WTC11 (cell line): ENCODE measurements around the gene NUDT22. TPM values are rescaled to one million over a fixed set of nuclear protein-coding genes. Genes with fewer than 3 reads are reported as not detected.

Source experiments
- ATAC-seq: fragments of 200-7000 bp; cut with Tn5 transposase; 2 replicates; pipeline ENCODE4 v1.10.0; 2021; ENCODE audit warnings: mild to moderate bottlenecking, moderate library complexity
- Bru-seq: library from RNA; stranded (reverse); fragments of 400-500 nt; gene quantifications from one replicate; lab custom pipeline; 2021; lab: Mats Ljungman, UMichigan
- CTCF ChIA-PET: fragments of 300-600 bp; sonication (Branson Sonifier 250); formaldehyde crosslinking; loops from one replicate; lab custom pipeline; 2021; ENCODE audit warnings: antibody characterized with exemption; lab: Charles Lee
- POLR2A ChIA-PET: fragments of 350-600 bp; sonication (Branson Sonifier 250); formaldehyde crosslinking; loops from one replicate; lab custom pipeline; 2021; ENCODE audit warnings: antibody characterized with exemption; lab: Charles Lee
- DNase-seq: peaks from one replicate; pipeline ENCODE4 v3.0.0; 2021; ENCODE audit warnings: low spot score
- H3K27ac Mint-ChIP-seq: 2 replicates; pipeline ENCODE4 v1.8.0; 2021; ENCODE audit warnings: mixed read lengths
- H3K27me3 Mint-ChIP-seq: 2 replicates; pipeline ENCODE4 v1.8.0; 2021; ENCODE audit warnings: low read depth, mild to moderate bottlenecking, moderate library complexity, mixed read lengths
- H3K36me3 Mint-ChIP-seq: 2 replicates; pipeline ENCODE4 v1.8.0; 2021; ENCODE audit warnings: mixed read lengths
- H3K4me1 Mint-ChIP-seq: 2 replicates; pipeline ENCODE4 v1.8.0; 2022; ENCODE audit warnings: mixed read lengths
- H3K4me3 Mint-ChIP-seq: 2 replicates; pipeline ENCODE4 v1.8.0; 2021; ENCODE audit warnings: mild to moderate bottlenecking, moderate library complexity, mixed read lengths
- H3K9me3 Mint-ChIP-seq: 2 replicates; pipeline ENCODE4 v1.8.0; 2021; ENCODE audit warnings: mixed read lengths
- CREM ChIP-seq: sonication (generic); formaldehyde crosslinking; IDR thresholded peaks from 2 replicates; pipeline ENCODE4 v1.8.1; 2022; ENCODE audit warnings: mild to moderate bottlenecking, missing genetic modification reagents, moderate library complexity
- ESRRA ChIP-seq: sonication (generic); formaldehyde crosslinking; IDR thresholded peaks from 2 replicates; pipeline ENCODE4 v1.8.1; 2022; ENCODE audit warnings: mild to moderate bottlenecking, missing genetic modification reagents, borderline replicate concordance
- FOXJ3 ChIP-seq: sonication (generic); formaldehyde crosslinking; IDR thresholded peaks from 2 replicates; pipeline ENCODE4 v1.9.0; 2021; ENCODE audit warnings: missing genetic modification reagents, mild to moderate bottlenecking, borderline replicate concordance
- FOXP1 ChIP-seq: sonication (generic); formaldehyde crosslinking; IDR thresholded peaks from 2 replicates; pipeline ENCODE4 v1.8.0; 2022; ENCODE audit warnings: missing genetic modification reagents, mild to moderate bottlenecking, moderate library complexity, borderline replicate concordance
- GABPB1 ChIP-seq: sonication (generic); formaldehyde crosslinking; IDR thresholded peaks from 2 replicates; pipeline ENCODE4 v1.8.1; 2023; ENCODE audit warnings: mild to moderate bottlenecking, missing genetic modification reagents
- GRHL2 ChIP-seq: fragments of 250-450 bp; sonication (Bioruptor Pico); IDR thresholded peaks from 2 replicates; pipeline ENCODE4 v1.8.0; 2022; ENCODE audit warnings: mild to moderate bottlenecking, moderate library complexity; ENCODE audit not compliant: insufficient replicate concordance, severe bottlenecking
- NFYB ChIP-seq: sonication (generic); formaldehyde crosslinking; conservative IDR thresholded peaks from 2 replicates; pipeline ENCODE4 v1.8.0; 2022; ENCODE audit warnings: low read depth, missing genetic modification reagents
- PRRX2 ChIP-seq: fragments of 250-450 bp; sonication (Bioruptor Pico); IDR thresholded peaks from 2 replicates; pipeline ENCODE4 v1.8.0; 2021; ENCODE audit warnings: mild to moderate bottlenecking
- RORB ChIP-seq: fragments of 250-450 bp; sonication (Bioruptor Pico); IDR thresholded peaks from 2 replicates; pipeline ENCODE4 v1.9.0; 2021; ENCODE audit warnings: mild to moderate bottlenecking
- SMAD3 ChIP-seq: sonication (generic); formaldehyde crosslinking; IDR thresholded peaks from 2 replicates; pipeline ENCODE4 v1.8.0; 2022; ENCODE audit warnings: missing genetic modification reagents, mild to moderate bottlenecking, borderline replicate concordance
- TEAD1 ChIP-seq: sonication (generic); formaldehyde crosslinking; IDR thresholded peaks from 2 replicates; pipeline ENCODE4 v1.8.0; 2022; ENCODE audit warnings: mild to moderate bottlenecking, missing genetic modification reagents
- ZNF416 ChIP-seq: fragments of 250-450 bp; sonication (Bioruptor Pico); IDR thresholded peaks from 2 replicates; pipeline ENCODE4 v1.9.0; 2021; ENCODE audit warnings: mild to moderate bottlenecking, inconsistent platforms
- long read RNA-seq, 3 experiments: library from RNA in 1 of 3; library from capped mRNA in 1 of 3; library from polyadenylated mRNA in 1 of 3; unstranded in 2 of 3; stranded (forward) in 1 of 3; transcript quantifications; one replicate each; pipeline ENCODE4 v2.0.0, GENCODE V29; 2021
- total RNA-seq: library from RNA; stranded (reverse); gene quantifications from 3 replicates; pipeline ENCODE4 v1.2.3, GENCODE V29; 2021
- TF ChIP-seq, protein P1 (sequence below): sonication (generic); formaldehyde crosslinking; IDR thresholded peaks from 2 replicates; pipeline ENCODE4 v1.8.1; 2022; ENCODE audit warnings: mild to moderate bottlenecking, missing genetic modification reagents, moderate library complexity, borderline replicate concordance
- TF ChIP-seq, protein P2 (sequence below): fragments of 250-450 bp; sonication (Bioruptor Pico); IDR thresholded peaks from 2 replicates; pipeline ENCODE4 v1.9.0; 2021; ENCODE audit warnings: mild to moderate bottlenecking
- TF ChIP-seq, protein P3 (sequence below): sonication (generic); formaldehyde crosslinking; conservative IDR thresholded peaks from 2 replicates; pipeline ENCODE4 v1.8.1; 2022; ENCODE audit warnings: mild to moderate bottlenecking, missing genetic modification reagents
- TF ChIP-seq, protein P4 (sequence below): sonication (generic); formaldehyde crosslinking; IDR thresholded peaks from 2 replicates; pipeline ENCODE4 v1.8.1; 2022; ENCODE audit warnings: mild to moderate bottlenecking, moderate library complexity, missing genetic modification reagents
- TF ChIP-seq, protein P5 (sequence below): sonication (generic); formaldehyde crosslinking; IDR thresholded peaks from 2 replicates; pipeline ENCODE4 v1.8.1; 2023; ENCODE audit warnings: mild to moderate bottlenecking, moderate library complexity, missing genetic modification reagents
- TF ChIP-seq, protein P6 (sequence below): sonication (generic); formaldehyde crosslinking; IDR thresholded peaks from 2 replicates; pipeline ENCODE4 v1.8.0; 2022; ENCODE audit warnings: mild to moderate bottlenecking, missing genetic modification reagents

The NUDT22 gene, protein sequence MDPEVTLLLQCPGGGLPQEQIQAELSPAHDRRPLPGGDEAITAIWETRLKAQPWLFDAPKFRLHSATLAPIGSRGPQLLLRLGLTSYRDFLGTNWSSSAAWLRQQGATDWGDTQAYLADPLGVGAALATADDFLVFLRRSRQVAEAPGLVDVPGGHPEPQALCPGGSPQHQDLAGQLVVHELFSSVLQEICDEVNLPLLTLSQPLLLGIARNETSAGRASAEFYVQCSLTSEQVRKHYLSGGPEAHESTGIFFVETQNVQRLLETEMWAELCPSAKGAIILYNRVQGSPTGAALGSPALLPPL
- total RNA-seq (59.1 to 64.4 TPM (median 60.1 TPM) in 3 replicates), Bru-seq, nascent RNA (percentile 67 among the genes with signal in this experiment)
- long read RNA-seq, experiment 1, transcript NUDT22-204 (5 exons, 986 nt) = minor isoform, 8 of 74 reads
- long read RNA-seq, experiment 1, transcript NUDT22-201 (6 exons, 1,094 nt) = major isoform, 35 of 74 reads
- long read RNA-seq, experiment 1, partial matches to known transcripts = 17 of 74 reads
- long read RNA-seq, experiment 1, other reads (novel, unspliced or antisense) = 14 of 74 reads
- long read RNA-seq, experiment 2, transcript NUDT22-201 (6 exons, 1,094 nt) = major isoform, 18 of 48 reads
- long read RNA-seq, experiment 2, transcript NUDT22-204 (5 exons, 986 nt) = minor isoform, 5 of 48 reads
- long read RNA-seq, experiment 2, partial matches to known transcripts = 15 of 48 reads
- long read RNA-seq, experiment 2, other reads (novel, unspliced or antisense) = 9 of 48 reads
- long read RNA-seq, experiment 3, transcript NUDT22-204 (5 exons, 986 nt) = minor isoform, 12 of 102 reads
- long read RNA-seq, experiment 3, transcript NUDT22-201 (6 exons, 1,094 nt) = major isoform, 62 of 102 reads
- long read RNA-seq, experiment 3, partial matches to known transcripts = 17 of 102 reads
- long read RNA-seq, experiment 3, other reads (novel, unspliced or antisense) = 10 of 102 reads

DNA sequence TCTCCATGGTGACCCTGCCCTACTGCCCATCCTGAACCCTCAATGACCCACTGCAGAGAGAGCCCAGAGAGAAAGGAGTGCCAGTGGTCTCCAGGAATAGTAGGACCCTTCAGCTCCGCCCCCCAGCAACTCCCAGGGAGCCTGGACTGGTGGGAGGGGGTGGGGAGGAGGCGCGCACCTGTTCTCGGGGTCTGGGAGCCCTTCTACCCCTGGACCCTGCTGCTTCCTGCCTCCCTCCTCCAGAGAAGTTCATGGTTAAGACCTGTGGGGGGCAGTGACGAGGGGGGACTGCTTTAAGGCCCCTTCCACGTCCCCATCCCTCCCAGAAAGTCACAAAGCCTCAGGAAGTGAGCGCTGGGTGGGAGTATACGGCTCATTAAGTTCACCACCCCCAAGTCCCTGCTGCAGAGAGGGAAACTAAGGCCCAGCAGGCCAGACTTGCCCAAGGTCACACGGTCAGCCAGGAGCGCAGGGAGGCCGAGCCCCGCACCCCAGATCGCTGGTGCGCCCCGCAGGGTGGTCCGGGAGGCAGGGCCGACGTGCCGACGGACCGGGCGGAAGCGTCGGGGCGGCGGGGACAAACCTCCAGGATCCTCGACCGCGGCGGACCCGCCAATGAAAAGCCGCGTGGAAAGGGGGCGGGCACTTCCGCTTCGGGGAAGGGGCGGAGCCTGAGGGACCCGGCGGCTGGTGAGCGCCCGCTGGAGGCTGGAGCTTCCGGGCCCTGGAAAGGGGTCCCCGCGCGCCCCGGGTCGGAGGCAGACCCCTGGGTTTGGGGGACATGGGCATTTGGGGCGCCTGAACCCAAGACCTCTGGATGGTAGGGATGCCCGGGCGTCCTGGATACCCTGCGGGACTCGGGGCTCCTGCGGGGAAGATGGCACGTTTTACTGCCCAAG, at the start of gene NUDT22, which contains the start of gene TRPT1:
Gene NUDT22 (plus strand): TSS at position 667 of the 899 bp plus-strand sequence. CDS start 379 bp downstream, outside the sequence.
Gene TRPT1 (minus strand): TSS at position 579 of the 899 bp plus-strand sequence. CDS start 326 bp downstream, at position 253.
- peak within 1 kb of the TSS; percentile 81 for H3K4me3 Mint-ChIP-seq
- CTCF ChIA-PET = interaction anchor here (0.5 to 3.8 kb wide), 21 partner anchors 9 to 1364 kb away, joined by 3 to 27 read pairs (median 4); partner anchors contain the start of genes ESRRA, FERMT3, MACROD1 and PLCB3
- TF ChIP-seq PRRX2 (CRISPR knock-in tag) (no peak), FOXJ3 (CRISPR knock-in tag) (no peak), ESRRA (CRISPR knock-in tag) (peak; percentile 77; the same call in 1 of the 2 replicates), CREM (CRISPR knock-in tag) (peak; percentile 60; the same call in 1 of the 2 replicates), GABPB1 (peak; percentile 72), TEAD1 (CRISPR knock-in tag) (peak; percentile 14; the same call in 1 of the 2 replicates), NFYB (peak; percentile 55; the same call in 1 of the 2 replicates), ZNF416 (no peak), GRHL2 (CRISPR knock-in tag) (no peak), SMAD3 (CRISPR knock-in tag) (no peak), RORB (CRISPR knock-in tag) (no peak), FOXP1 (0 out of 2 replicates have a peak, but pooled peaks have one; percentile 28)
- TF ChIP-seq, protein P1, sequence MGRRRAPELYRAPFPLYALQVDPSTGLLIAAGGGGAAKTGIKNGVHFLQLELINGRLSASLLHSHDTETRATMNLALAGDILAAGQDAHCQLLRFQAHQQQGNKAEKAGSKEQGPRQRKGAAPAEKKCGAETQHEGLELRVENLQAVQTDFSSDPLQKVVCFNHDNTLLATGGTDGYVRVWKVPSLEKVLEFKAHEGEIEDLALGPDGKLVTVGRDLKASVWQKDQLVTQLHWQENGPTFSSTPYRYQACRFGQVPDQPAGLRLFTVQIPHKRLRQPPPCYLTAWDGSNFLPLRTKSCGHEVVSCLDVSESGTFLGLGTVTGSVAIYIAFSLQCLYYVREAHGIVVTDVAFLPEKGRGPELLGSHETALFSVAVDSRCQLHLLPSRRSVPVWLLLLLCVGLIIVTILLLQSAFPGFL (CRISPR knock-in tag) = no peak
- TF ChIP-seq, protein P2, sequence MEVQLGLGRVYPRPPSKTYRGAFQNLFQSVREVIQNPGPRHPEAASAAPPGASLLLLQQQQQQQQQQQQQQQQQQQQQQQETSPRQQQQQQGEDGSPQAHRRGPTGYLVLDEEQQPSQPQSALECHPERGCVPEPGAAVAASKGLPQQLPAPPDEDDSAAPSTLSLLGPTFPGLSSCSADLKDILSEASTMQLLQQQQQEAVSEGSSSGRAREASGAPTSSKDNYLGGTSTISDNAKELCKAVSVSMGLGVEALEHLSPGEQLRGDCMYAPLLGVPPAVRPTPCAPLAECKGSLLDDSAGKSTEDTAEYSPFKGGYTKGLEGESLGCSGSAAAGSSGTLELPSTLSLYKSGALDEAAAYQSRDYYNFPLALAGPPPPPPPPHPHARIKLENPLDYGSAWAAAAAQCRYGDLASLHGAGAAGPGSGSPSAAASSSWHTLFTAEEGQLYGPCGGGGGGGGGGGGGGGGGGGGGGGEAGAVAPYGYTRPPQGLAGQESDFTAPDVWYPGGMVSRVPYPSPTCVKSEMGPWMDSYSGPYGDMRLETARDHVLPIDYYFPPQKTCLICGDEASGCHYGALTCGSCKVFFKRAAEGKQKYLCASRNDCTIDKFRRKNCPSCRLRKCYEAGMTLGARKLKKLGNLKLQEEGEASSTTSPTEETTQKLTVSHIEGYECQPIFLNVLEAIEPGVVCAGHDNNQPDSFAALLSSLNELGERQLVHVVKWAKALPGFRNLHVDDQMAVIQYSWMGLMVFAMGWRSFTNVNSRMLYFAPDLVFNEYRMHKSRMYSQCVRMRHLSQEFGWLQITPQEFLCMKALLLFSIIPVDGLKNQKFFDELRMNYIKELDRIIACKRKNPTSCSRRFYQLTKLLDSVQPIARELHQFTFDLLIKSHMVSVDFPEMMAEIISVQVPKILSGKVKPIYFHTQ (CRISPR knock-in tag) = no peak
- TF ChIP-seq, protein P3, sequence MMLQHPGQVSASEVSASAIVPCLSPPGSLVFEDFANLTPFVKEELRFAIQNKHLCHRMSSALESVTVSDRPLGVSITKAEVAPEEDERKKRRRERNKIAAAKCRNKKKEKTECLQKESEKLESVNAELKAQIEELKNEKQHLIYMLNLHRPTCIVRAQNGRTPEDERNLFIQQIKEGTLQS = no peak
- TF ChIP-seq, protein P4, sequence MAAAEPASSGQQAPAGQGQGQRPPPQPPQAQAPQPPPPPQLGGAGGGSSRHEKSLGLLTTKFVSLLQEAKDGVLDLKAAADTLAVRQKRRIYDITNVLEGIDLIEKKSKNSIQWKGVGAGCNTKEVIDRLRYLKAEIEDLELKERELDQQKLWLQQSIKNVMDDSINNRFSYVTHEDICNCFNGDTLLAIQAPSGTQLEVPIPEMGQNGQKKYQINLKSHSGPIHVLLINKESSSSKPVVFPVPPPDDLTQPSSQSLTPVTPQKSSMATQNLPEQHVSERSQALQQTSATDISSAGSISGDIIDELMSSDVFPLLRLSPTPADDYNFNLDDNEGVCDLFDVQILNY = peak; percentile 65; the same call in 1 of the 2 replicates
- TF ChIP-seq, protein P5, sequence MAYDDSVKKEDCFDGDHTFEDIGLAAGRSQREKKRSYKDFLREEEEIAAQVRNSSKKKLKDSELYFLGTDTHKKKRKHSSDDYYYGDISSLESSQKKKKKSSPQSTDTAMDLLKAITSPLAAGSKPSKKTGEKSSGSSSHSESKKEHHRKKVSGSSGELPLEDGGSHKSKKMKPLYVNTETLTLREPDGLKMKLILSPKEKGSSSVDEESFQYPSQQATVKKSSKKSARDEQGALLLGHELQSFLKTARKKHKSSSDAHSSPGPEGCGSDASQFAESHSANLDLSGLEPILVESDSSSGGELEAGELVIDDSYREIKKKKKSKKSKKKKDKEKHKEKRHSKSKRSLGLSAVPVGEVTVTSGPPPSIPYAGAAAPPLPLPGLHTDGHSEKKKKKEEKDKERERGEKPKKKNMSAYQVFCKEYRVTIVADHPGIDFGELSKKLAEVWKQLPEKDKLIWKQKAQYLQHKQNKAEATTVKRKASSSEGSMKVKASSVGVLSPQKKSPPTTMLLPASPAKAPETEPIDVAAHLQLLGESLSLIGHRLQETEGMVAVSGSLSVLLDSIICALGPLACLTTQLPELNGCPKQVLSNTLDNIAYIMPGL = peak; percentile 78
- TF ChIP-seq, protein P6, sequence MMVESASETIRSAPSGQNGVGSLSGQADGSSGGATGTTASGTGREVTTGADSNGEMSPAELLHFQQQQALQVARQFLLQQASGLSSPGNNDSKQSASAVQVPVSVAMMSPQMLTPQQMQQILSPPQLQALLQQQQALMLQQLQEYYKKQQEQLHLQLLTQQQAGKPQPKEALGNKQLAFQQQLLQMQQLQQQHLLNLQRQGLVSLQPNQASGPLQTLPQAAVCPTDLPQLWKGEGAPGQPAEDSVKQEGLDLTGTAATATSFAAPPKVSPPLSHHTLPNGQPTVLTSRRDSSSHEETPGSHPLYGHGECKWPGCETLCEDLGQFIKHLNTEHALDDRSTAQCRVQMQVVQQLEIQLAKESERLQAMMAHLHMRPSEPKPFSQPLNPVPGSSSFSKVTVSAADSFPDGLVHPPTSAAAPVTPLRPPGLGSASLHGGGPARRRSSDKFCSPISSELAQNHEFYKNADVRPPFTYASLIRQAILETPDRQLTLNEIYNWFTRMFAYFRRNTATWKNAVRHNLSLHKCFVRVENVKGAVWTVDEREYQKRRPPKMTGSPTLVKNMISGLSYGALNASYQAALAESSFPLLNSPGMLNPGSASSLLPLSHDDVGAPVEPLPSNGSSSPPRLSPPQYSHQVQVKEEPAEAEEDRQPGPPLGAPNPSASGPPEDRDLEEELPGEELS (CRISPR knock-in tag) = 0 out of 2 replicates have a peak, but pooled peaks have one; percentile 29

More for the DNA sequence above, at the start of gene NUDT22, which contains the start of gene TRPT1:
- ATAC-seq (peak; percentile 54), DNase-seq (peak; percentile 89)
- no peaks in the 10 kb centered on the region for H3K9me3 Mint-ChIP-seq
- peak within 1 kb of the TSS; percentile 84 for H3K27ac Mint-ChIP-seq
- peaks cover 24% of the 10 kb centered on the region for H3K4me1 Mint-ChIP-seq
- POLR2A ChIA-PET = interaction anchor here (0.6 to 1.9 kb wide), 8 partner anchors 19 to 308 kb away, joined by 3 to 13 read pairs (median 3); partner anchors contain the start of genes FERMT3, PLCB3, PPP1R14B and RCOR2
- no peaks in the 10 kb centered on the region for H3K27me3 Mint-ChIP-seq
- H3K36me3 Mint-ChIP-seq = no peaks in the 10 kb centered on the region
